Measurements from ENCODE around the gene CELA1. TPM values are rescaled to one million over a fixed set of nuclear protein-coding genes. Genes with fewer than 3 reads are reported as not detected.

Gene CELA1
- polyA plus RNA-seq, 1 donor from 2014 or later, result not detected

DNA sequence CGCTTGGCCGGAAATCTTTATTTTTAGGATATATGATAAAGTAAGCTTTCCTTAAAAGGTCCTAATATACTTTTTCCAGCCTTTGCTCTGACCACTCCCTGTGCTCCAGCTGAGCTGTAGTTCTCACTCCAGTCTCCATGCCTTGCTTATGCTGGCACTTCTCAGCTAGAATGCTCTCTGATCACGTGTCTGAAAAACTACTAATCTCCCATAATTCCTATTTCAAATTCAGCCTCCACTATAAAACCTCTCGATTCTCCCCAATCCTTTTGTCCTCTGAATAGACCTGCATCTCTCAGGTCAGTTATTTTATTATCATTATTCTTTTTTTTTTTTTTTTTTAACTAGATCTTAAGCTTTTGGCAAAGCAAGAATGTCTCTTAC, 26.2 kb downstream of the CELA1 start:
- Histone ChIP-seq H3K4me3 (ENCODE audit: low read length) (no peak overlapping the region), H3K9ac (ENCODE audit: low read length) (no peak overlapping the region), H3K27me3 (ENCODE audit: insufficient read depth, low read depth, low read length) (no peaks in the 10 kb centered on the region), H3K9me2 (ENCODE audit: insufficient read depth, low read length) (no peaks in the 10 kb centered on the region), H3K9me3 (ENCODE audit: low read length) (no peaks in the 10 kb centered on the region), H3F3A (ENCODE audit: insufficient read depth, low read length, poor library complexity, severe bottlenecking) (no peaks in the 10 kb centered on the region), H4K20me1 (ENCODE audit: insufficient read depth) (no peaks in the 10 kb centered on the region), H3K4me2 (ENCODE audit: low read length) (no peak overlapping the region), H3K79me2 (replicated peaks; ENCODE audit: insufficient read depth, low read length) (no peaks in the 10 kb centered on the region), H3K36me3 (ENCODE audit: insufficient read depth, low read length) (no peaks in the 10 kb centered on the region), H2AFZ (ENCODE audit: low read depth, low read length) (no peak overlapping the region), H3K27ac (ENCODE audit: low read length) (no peak overlapping the region)
- TF ChIP-seq EZH2 (IDR thresholded peaks at IDR 0.05; ENCODE audit: borderline replicate concordance, insufficient read depth, low read length, poor library complexity, severe bottlenecking) (no peak), SMC3 (conservative IDR thresholded peaks at IDR 0.05; ENCODE audit: poor library complexity) (no peak), TAF1 (IDR thresholded peaks at IDR 0.05; ENCODE audit: low read depth) (no peak), POLR2AphosphoS5 (IDR thresholded peaks at IDR 0.05) (no peak), RAD21 (conservative IDR thresholded peaks at IDR 0.05) (no peak), MXI1 (conservative IDR thresholded peaks at IDR 0.05; ENCODE audit: poor library complexity, severe bottlenecking) (no peak), EP300 (conservative IDR thresholded peaks at IDR 0.05; ENCODE audit: poor library complexity, severe bottlenecking) (no peak)
- TF ChIP-seq, protein P1, sequence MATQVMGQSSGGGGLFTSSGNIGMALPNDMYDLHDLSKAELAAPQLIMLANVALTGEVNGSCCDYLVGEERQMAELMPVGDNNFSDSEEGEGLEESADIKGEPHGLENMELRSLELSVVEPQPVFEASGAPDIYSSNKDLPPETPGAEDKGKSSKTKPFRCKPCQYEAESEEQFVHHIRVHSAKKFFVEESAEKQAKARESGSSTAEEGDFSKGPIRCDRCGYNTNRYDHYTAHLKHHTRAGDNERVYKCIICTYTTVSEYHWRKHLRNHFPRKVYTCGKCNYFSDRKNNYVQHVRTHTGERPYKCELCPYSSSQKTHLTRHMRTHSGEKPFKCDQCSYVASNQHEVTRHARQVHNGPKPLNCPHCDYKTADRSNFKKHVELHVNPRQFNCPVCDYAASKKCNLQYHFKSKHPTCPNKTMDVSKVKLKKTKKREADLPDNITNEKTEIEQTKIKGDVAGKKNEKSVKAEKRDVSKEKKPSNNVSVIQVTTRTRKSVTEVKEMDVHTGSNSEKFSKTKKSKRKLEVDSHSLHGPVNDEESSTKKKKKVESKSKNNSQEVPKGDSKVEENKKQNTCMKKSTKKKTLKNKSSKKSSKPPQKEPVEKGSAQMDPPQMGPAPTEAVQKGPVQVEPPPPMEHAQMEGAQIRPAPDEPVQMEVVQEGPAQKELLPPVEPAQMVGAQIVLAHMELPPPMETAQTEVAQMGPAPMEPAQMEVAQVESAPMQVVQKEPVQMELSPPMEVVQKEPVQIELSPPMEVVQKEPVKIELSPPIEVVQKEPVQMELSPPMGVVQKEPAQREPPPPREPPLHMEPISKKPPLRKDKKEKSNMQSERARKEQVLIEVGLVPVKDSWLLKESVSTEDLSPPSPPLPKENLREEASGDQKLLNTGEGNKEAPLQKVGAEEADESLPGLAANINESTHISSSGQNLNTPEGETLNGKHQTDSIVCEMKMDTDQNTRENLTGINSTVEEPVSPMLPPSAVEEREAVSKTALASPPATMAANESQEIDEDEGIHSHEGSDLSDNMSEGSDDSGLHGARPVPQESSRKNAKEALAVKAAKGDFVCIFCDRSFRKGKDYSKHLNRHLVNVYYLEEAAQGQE (IDR thresholded peaks at IDR 0.05; ENCODE audit: borderline replicate concordance), result no peak
- TF ChIP-seq, protein P2, sequence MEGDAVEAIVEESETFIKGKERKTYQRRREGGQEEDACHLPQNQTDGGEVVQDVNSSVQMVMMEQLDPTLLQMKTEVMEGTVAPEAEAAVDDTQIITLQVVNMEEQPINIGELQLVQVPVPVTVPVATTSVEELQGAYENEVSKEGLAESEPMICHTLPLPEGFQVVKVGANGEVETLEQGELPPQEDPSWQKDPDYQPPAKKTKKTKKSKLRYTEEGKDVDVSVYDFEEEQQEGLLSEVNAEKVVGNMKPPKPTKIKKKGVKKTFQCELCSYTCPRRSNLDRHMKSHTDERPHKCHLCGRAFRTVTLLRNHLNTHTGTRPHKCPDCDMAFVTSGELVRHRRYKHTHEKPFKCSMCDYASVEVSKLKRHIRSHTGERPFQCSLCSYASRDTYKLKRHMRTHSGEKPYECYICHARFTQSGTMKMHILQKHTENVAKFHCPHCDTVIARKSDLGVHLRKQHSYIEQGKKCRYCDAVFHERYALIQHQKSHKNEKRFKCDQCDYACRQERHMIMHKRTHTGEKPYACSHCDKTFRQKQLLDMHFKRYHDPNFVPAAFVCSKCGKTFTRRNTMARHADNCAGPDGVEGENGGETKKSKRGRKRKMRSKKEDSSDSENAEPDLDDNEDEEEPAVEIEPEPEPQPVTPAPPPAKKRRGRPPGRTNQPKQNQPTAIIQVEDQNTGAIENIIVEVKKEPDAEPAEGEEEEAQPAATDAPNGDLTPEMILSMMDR (IDR thresholded peaks at IDR 0.05; ENCODE audit: poor library complexity, severe bottlenecking), result no peak

DNA sequence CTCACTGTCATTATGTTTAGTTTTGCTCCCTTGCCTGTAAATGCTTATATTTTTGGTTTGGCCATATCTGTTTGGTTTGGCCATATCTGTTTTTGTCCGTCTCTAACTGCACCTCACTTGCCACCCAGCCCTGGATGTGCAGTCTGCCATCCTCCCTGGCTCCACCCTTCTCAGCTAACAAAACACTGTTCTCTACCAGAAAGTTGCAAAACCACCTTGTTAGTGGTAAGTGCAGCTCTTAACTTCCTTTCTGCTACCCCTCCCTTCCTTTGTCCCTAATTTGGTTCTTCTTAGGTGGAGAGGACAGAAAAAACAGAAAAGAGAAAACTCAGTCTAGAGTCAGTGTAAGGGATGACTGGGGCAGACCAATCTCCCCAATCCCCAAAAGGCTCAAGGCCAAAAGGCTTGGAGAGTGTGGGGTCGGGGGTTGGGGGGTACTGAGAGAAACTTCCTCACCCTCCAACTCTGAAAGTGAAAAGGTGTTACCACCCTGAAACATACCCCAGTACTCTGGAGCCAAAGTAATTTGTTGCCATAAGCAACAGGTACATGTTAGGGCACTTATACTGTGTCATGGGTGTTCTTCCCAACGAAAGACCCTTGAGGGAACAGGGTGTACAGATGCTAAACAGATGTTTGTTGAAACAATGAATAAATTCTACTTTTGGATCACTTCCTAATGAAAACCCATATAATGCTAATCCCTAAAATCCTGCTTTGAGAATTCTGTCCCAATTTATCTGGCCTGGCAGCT, 27.5 kb downstream of the CELA1 start:
- H2AFZ ChIP-seq (ENCODE audit: low read depth, low read length), result no peak overlapping the region

More for the DNA sequence above, 27.5 kb downstream of the CELA1 start:
- no peaks in the 10 kb centered on the region for H3F3A ChIP-seq (ENCODE audit: insufficient read depth, low read length, poor library complexity, severe bottlenecking)
- no peaks in the 10 kb centered on the region for H3K36me3 ChIP-seq (ENCODE audit: insufficient read depth, low read length)
- H3K9me2 ChIP-seq (ENCODE audit: insufficient read depth, low read length), result no peaks in the 10 kb centered on the region
- H3K9me3 ChIP-seq (ENCODE audit: low read length), result no peaks in the 10 kb centered on the region
- H4K20me1 ChIP-seq (ENCODE audit: insufficient read depth), result no peaks in the 10 kb centered on the region
- H3K4me2 ChIP-seq (ENCODE audit: low read length), result no peak overlapping the region
- H3K79me2 ChIP-seq (replicated peaks; ENCODE audit: insufficient read depth, low read length), result no peaks in the 10 kb centered on the region
- TF ChIP-seq TAF1 (IDR thresholded peaks at IDR 0.05; ENCODE audit: low read depth) (no peak), POLR2AphosphoS5 (IDR thresholded peaks at IDR 0.05) (no peak), EZH2 (IDR thresholded peaks at IDR 0.05; ENCODE audit: borderline replicate concordance, insufficient read depth, low read length, poor library complexity, severe bottlenecking) (no peak), RAD21 (conservative IDR thresholded peaks at IDR 0.05) (no peak), SMC3 (conservative IDR thresholded peaks at IDR 0.05; ENCODE audit: poor library complexity) (no peak), MXI1 (conservative IDR thresholded peaks at IDR 0.05; ENCODE audit: poor library complexity, severe bottlenecking) (no peak), EP300 (conservative IDR thresholded peaks at IDR 0.05; ENCODE audit: poor library complexity, severe bottlenecking) (no peak)
- TF ChIP-seq, protein P2 (IDR thresholded peaks at IDR 0.05; ENCODE audit: poor library complexity, severe bottlenecking), result no peak
- TF ChIP-seq, protein P1 (IDR thresholded peaks at IDR 0.05; ENCODE audit: borderline replicate concordance), result no peak
- H3K9ac ChIP-seq (ENCODE audit: low read length), result no peak overlapping the region
- no peak overlapping the region for H3K4me3 ChIP-seq (ENCODE audit: low read length)
- no peak overlapping the region for H3K27ac ChIP-seq (ENCODE audit: low read length)
- H3K27me3 ChIP-seq (ENCODE audit: insufficient read depth, low read depth, low read length), result no peaks in the 10 kb centered on the region
